Liver (tissue), 3 donors: ENCODE data around the gene UBASH3A.

Experiments used
- CTCF ChIP-seq: fragments of 150-350 bp; IDR thresholded peaks from 2 replicates; pipeline ENCODE4 v1.5.1; 2017; ENCODE audit warnings: improper control_type of control experiment, low read depth, low read length; ENCODE audit not compliant: missing input control
- EGR1 ChIP-seq, 2 donors: IDR thresholded peaks; 2 replicates each; pipeline ENCODE4 v1.6.1; 2016 to 2018; ENCODE audit warnings: antibody characterized with exemption in 2 of 2, low read depth in 2 of 2
- donor health status: healthy.
- donor health status: healthy.

- TF ChIP-seq CTCF (no peak), EGR1 (IDR thresholded peaks at IDR 0.05; ENCODE audit: low read depth in 2 of 2) (no peak)
Measured at GRCh38 chr21:42391297-42391696, 12.4 kb upstream of the UBASH3A start.
